MCF 10A (cell line): ENCODE results near the gene SVOPL. TPM values are rescaled to one million over a fixed set of nuclear protein-coding genes. Genes with fewer than 3 reads are reported as not detected.

Source experiments
- BruUV-seq: library from RNA; stranded (reverse); fragments of 400-500 nt; replicated peaks from 2 replicates; lab custom pipeline; 2021; lab: Mats Ljungman, UMichigan
- CTCF ChIA-PET: fragments of 300-600 bp; sonication (Branson Sonifier 250); formaldehyde crosslinking; extraction: SDS; loops from one replicate; lab custom pipeline; 2021; ENCODE audit warnings: antibody characterized with exemption, inconsistent platforms; lab: Yijun Ruan, JAX
- POLR2A ChIA-PET: fragments of 300-600, 350-650 bp; sonication (Branson Sonifier 250); formaldehyde crosslinking; extraction: SDS; loops from one replicate; lab custom pipeline; 2020; ENCODE audit warnings: antibody characterized with exemption, inconsistent platforms; lab: Yijun Ruan, JAX
- DNase-seq: peaks from one replicate; pipeline ENCODE4 v3.0.0-alpha.2; 2018; ENCODE audit not compliant: unreplicated experiment
- H3K27ac Mint-ChIP-seq: one replicate; pipeline ENCODE4 v1.8.0; 2022; ENCODE audit warnings: mild to moderate bottlenecking, low read depth, mixed read lengths; ENCODE audit not compliant: unreplicated experiment
- H3K27me3 Mint-ChIP-seq: one replicate; pipeline ENCODE4 v1.8.0; 2022; ENCODE audit warnings: mixed read lengths; ENCODE audit not compliant: insufficient read depth, unreplicated experiment
- H3K36me3 Mint-ChIP-seq: one replicate; pipeline ENCODE4 v1.8.0; 2022; ENCODE audit warnings: mild to moderate bottlenecking, moderate library complexity, mixed read lengths; ENCODE audit not compliant: insufficient read depth, unreplicated experiment
- H3K4me1 Mint-ChIP-seq: one replicate; pipeline ENCODE4 v1.8.0; 2022; ENCODE audit warnings: mixed read lengths; ENCODE audit not compliant: insufficient read depth, unreplicated experiment
- H3K4me3 Mint-ChIP-seq: one replicate; pipeline ENCODE4 v1.8.0; 2022; ENCODE audit warnings: mild to moderate bottlenecking, moderate library complexity, mixed read lengths; ENCODE audit not compliant: unreplicated experiment
- H3K9me3 Mint-ChIP-seq: one replicate; pipeline ENCODE4 v1.8.0; 2022; ENCODE audit warnings: mixed read lengths; ENCODE audit not compliant: unreplicated experiment
- CTCF ChIP-seq: fragments of 200-600 bp; IDR thresholded peaks from one replicate; pipeline ENCODE4 v1.8.0; 2022; ENCODE audit warnings: antibody characterized with exemption, mild to moderate bottlenecking; ENCODE audit not compliant: unreplicated experiment
- intact Hi-C: fragments of 100-400 bp; cut with micrococcal nuclease; formaldehyde crosslinking; loops from 2 replicates; pipeline ENCODE4 v1.14.1; 2022
- total RNA-seq: library from RNA; stranded (reverse); gene quantifications from 2 replicates; pipeline ENCODE4 v1.2.3, GENCODE V29; 2022

Gene SVOPL
- total RNA-seq, 1 experiment from 2014 or later = not detected

DNA sequence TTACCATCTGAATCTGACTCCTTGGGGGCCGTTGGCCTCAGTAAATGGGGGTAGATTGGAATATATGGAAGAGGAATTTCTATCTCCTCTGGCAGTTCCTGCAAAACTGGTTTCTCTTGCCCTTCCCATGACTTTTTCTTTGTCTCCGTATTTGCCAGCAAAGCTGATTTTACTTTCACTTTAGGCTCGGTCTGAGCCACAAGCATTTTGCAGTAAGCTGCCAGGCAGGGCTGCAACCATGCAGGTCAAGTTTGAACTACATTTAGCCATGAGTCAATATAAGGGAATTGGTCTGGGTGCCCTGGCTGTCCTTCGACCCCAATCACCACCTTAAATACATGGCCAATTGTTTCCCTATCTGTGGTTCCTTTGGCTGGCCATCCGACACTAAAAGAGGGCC is 136.8 kb downstream of the SVOPL start:
- BruUV-seq = no TSS peak
- H3K9me3 Mint-ChIP-seq = peaks cover 28% of the 10 kb centered on the region
- intact Hi-C loops = no loop called here
- peak overlapping the region; percentile 25 for H3K4me3 Mint-ChIP-seq
- no peaks in the 10 kb centered on the region for H3K27me3 Mint-ChIP-seq
- no peak overlapping the region for H3K27ac Mint-ChIP-seq
- no peaks in the 10 kb centered on the region for H3K4me1 Mint-ChIP-seq
- H3K36me3 Mint-ChIP-seq = peaks cover 54% of the 10 kb centered on the region
- no peak for DNase-seq
- TF ChIP-seq CTCF = no peak
- POLR2A ChIA-PET = no interaction called here
- CTCF ChIA-PET = interaction anchor here (0.5 to 0.7 kb wide), 2 partner anchors 175 to 1159 kb away, joined by 3 read pairs; no protein-coding TSS in a partner anchor

- Mint-ChIP-seq H3K27ac (no peak overlapping the region), H3K9me3 (peaks cover 32% of the 10 kb centered on the region)
- no TSS peak for BruUV-seq
Measured at GRCh38 chr7:138563808-138564207, 137.4 kb downstream of the SVOPL start.

DNA sequence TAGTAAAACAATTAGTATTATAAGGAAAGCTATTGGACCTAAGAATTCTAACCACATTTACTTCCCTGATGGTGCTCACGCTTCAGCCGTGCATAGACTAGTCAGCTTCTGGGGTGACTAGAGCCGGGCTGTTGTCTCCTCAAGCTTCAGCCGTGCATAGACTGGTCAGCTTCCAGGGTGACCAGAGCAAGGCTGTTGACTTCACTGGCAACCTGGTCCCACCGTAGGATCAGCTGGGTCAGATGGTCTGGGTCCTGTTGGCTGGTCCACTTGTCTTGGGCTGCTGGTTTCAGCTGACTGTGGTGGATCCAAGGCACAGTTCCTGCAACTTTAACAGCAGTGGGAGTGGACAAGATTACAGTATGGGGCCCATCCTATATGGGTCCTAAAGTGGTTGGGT is 141.7 kb downstream of the SVOPL start:
- Mint-ChIP-seq H3K27ac (no peak overlapping the region), H3K9me3 (peaks cover 32% of the 10 kb centered on the region), H3K27me3 (no peaks in the 10 kb centered on the region), H3K4me3 (no peak overlapping the region), H3K36me3 (peaks cover 50% of the 10 kb centered on the region), H3K4me1 (no peaks in the 10 kb centered on the region)
- ChIA-PET CTCF (interaction anchor here (0.6 kb wide), 2 partner anchors 386 to 1113 kb away, joined by 3 read pairs; no protein-coding TSS in a partner anchor), POLR2A (no interaction called here)
- intact Hi-C loops = no loop called here
- no peak for TF ChIP-seq CTCF
- no TSS peak for BruUV-seq
- no peak for DNase-seq

More at GRCh38 chr7:138563808-138564207, 137.4 kb downstream of the SVOPL start:
- H3K27me3 Mint-ChIP-seq = no peaks in the 10 kb centered on the region
- no peak overlapping the region for H3K4me3 Mint-ChIP-seq
- no peaks in the 10 kb centered on the region for H3K4me1 Mint-ChIP-seq
- TF ChIP-seq CTCF = no peak
- peaks cover 49% of the 10 kb centered on the region for H3K36me3 Mint-ChIP-seq
- no peak for DNase-seq
- intact Hi-C loops = no loop called here
- CTCF ChIA-PET = interaction anchor here (0.5 to 0.7 kb wide), 2 partner anchors 175 to 1159 kb away, joined by 3 read pairs; no protein-coding TSS in a partner anchor
- POLR2A ChIA-PET = no interaction called here

- POLR2A ChIA-PET = no interaction called here
- H3K4me3 Mint-ChIP-seq = no peak overlapping the region
- peaks cover 53% of the 10 kb centered on the region for H3K36me3 Mint-ChIP-seq
- no TSS peak for BruUV-seq
- peaks cover 20% of the 10 kb centered on the region for H3K9me3 Mint-ChIP-seq
- no peak overlapping the region for H3K27ac Mint-ChIP-seq
- intact Hi-C loops = no loop called here
- CTCF ChIA-PET = no interaction called here
- no peak for TF ChIP-seq CTCF
- H3K4me1 Mint-ChIP-seq = no peaks in the 10 kb centered on the region
- no peak for DNase-seq
- no peaks in the 10 kb centered on the region for H3K27me3 Mint-ChIP-seq
Measured at GRCh38 chr7:138556771-138557484, 144.2 kb downstream of the SVOPL start.
